Retinal pigment epithelial cell (primary cell): ENCODE results near the gene AKR7A2.

ENCODE experiments used
- DNase-seq: peaks from one replicate; pipeline ENCODE4 v3.0.0-alpha.2; 2010; ENCODE audit warnings: low read depth
- H3K4me3 ChIP-seq: 2 replicates; pipeline ENCODE4 v1.5.1; 2011; ENCODE audit warnings: mild to moderate bottlenecking, low read length, control low read depth, moderate library complexity
- TF ChIP-seq, protein P1 (sequence below): conservative IDR thresholded peaks from 2 replicates; pipeline ENCODE4 v1.5.1; 2011; ENCODE audit warnings: low read depth, low read length, control low read depth, inconsistent platforms

The AKR7A2 gene

DNA sequence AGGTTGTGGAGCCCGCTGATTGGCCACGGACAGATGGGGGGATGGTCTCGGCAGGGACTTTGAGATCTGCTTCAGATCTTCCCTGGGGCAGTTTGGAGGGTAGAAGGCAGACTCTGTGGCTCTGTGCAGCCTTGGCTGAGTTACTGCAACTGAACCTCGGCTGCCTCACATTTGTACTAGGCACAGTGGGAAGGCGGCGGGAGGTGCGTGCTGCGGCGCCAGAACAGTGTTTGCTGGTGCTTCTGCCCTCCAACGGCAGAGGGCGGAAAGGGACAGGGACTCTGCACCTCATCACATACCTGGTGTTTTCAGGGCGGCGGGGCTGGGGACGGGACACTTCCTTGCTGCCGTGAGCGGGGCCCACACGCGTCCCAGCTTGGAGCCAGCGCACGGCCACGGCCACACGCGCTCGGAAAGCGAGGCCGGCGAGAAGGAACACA is 26.4 kb upstream of the AKR7A2 start:
- DNase-seq = no peak
- H3K4me3 ChIP-seq = no peak overlapping the region
- TF ChIP-seq, protein P1, sequence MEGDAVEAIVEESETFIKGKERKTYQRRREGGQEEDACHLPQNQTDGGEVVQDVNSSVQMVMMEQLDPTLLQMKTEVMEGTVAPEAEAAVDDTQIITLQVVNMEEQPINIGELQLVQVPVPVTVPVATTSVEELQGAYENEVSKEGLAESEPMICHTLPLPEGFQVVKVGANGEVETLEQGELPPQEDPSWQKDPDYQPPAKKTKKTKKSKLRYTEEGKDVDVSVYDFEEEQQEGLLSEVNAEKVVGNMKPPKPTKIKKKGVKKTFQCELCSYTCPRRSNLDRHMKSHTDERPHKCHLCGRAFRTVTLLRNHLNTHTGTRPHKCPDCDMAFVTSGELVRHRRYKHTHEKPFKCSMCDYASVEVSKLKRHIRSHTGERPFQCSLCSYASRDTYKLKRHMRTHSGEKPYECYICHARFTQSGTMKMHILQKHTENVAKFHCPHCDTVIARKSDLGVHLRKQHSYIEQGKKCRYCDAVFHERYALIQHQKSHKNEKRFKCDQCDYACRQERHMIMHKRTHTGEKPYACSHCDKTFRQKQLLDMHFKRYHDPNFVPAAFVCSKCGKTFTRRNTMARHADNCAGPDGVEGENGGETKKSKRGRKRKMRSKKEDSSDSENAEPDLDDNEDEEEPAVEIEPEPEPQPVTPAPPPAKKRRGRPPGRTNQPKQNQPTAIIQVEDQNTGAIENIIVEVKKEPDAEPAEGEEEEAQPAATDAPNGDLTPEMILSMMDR = peak; percentile 36

DNA sequence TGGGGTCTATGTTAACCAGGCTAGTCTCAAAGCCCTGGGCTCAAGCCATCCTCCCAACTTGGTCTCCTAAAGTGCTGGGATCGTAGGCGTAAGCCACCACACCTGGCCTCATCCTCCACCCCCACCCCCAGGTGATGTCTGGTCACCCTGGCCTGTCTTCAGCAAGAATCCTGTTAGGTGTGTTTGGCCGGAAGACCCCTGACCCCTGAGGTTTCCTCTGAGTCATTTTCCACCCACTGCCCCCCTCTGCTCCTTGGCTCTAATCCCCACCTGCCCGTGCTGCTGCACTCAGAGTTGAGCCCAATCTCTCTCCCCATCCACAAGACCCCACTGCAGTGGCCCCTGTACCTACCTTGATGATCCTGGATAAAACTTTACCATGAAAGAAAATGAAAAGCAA is 25.3 kb upstream of the AKR7A2 start:
- H3K4me3 ChIP-seq = no peak overlapping the region
- TF ChIP-seq, protein P1 = no peak
- no peak for DNase-seq

DNA sequence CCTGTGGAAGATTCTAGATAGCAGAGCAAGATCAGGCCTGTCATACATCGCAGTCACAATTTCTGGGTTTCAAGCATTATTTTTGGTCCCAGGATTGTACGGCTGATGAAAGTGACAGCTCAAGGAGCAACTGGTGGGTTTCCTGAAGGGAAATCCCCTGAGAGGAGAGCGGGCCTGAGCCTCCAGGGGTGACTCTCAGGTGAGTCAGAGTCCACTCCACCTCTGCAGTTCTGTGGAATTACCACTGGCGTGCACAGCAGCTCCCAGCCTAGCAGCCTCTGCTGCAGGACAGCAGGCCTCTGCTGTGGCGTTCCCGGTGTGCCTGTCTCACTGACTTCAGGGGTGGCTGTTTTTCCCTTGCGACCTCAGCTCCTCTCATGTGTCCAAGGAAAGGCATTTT is 24.6 kb upstream of the AKR7A2 start:
- TF ChIP-seq, protein P1 = no peak
- H3K4me3 ChIP-seq = no peak overlapping the region
- no peak for DNase-seq

DNA sequence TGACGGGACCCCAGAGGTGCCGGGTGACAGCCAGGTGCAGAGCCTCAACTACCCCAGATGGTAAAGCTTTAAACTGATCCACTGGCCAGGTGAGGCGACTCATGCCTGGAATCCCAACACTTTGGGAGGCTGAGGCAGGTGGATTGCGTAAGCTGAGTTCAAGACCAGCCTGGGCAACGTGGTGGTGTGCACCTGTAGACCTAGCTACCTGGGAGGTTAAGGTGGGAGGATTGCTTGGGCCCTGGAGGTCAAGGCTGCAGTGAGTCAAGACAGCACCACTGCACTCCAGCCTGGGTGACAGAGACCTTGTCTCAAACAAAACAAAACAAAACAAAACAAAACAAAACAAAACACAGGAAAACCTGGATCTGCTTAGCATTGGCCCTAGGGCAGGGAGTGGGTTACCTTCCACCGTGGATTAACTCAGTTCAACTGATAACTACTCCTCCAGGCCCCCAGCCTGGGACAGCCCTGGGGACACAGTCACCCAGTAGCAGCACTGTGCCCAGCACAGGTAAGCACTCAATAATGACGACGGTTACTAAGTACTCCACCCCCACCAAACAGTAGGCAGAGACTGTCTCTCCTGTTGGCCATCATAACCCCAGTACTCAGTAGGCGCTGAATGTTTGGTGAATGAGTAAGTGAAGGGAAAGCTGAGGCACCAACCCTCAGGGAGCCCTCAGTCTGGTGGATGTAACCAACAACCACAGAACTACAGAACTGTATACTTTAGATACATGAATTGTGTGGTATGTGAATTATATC is 21.8 kb upstream of the AKR7A2 start:
- H3K4me3 ChIP-seq = no peak overlapping the region
- DNase-seq = no peak
- TF ChIP-seq, protein P1 = no peak

DNA sequence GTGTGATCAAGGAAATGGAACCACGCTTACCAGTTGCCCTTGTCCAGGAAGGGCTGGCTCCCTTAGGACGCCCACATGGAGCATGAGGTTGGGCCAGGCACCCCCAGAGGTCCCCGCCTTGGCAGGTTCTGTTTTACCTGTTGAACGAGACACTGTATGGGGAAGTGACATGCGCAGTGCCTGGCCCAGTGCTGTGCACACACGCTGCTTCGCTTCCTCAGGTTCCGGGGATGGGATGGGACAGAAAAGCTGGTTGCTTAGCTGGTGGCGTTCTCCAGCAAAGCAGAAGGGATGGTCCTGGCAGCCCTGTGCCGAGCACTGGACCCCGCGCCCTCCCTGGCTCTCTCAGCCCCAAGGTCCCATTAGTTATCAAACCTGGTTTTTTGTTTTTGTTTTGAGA is 20.9 kb upstream of the AKR7A2 start:
- TF ChIP-seq, protein P1 = no peak

DNA sequence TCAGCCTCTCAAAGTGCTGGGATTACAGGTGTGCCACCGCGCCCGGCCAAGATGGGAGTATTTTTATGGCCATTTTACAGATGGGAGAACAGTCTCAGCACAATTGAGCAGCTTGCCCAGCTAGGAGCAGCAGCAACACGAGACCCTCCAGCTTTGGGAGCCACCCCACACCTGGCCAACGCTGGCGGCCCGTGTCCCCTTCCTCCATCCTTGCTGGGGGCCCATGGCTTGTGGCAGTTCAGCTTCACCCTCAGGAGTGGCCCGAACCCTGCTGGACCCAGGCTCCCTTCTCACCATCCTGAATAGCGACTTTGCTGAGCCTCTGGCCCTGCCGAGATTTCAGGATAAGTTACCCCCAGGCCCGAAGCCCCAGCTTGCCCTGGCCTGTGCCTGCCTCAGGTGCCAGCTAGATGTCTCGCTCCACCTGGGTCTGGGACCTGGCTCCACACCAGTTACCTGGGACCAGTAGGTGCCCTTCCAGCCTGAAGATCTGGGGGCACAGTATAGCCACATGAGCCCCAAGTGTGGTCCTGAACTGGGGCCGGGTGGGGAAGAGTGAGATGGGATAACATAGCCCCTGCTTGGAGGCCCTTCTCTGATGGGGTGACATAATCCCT is 19.4 kb upstream of the AKR7A2 start:
- no peak overlapping the region for H3K4me3 ChIP-seq
- no peak for DNase-seq
- TF ChIP-seq, protein P1 = no peak

More for the DNA sequence above, 20.9 kb upstream of the AKR7A2 start:
- H3K4me3 ChIP-seq = no peak overlapping the region
- no peak for DNase-seq
